HCT116 (cell line): ENCODE results near the gene NCAPG2.

Experiments used
- CBX3 ChIP-seq: IDR thresholded peaks from 2 replicates; pipeline ENCODE4 v1.6.1; 2012; ENCODE audit warnings: low read depth
- CTCF ChIP-seq, 3 experiments: fragments of 200-600 bp in 1 of 3; sonication (generic) in 1 of 3; IDR thresholded peaks in 2 of 3; conservative IDR thresholded peaks in 1 of 3; 2 replicates each; pipeline ENCODE4 v1.5.1; 2012 to 2017; ENCODE audit warnings: low read depth in 2 of 3, low read length in 2 of 3, antibody characterized with exemption in 1 of 3, borderline replicate concordance in 1 of 3, control low read depth in 1 of 3, mild to moderate bottlenecking in 1 of 3, mixed read lengths in 1 of 3, mixed run types in 1 of 3, moderate library complexity in 1 of 3; ENCODE audit not compliant: insufficient read depth in 1 of 3
- ELF1 ChIP-seq: IDR thresholded peaks from 2 replicates; pipeline ENCODE4 v1.6.1; 2012; ENCODE audit warnings: low read depth, borderline replicate concordance
- EZH2 ChIP-seq: fragments of 200-600 bp; sonication (generic); IDR thresholded peaks from 2 replicates; pipeline ENCODE4 v1.6.1; 2017; ENCODE audit warnings: antibody characterized with exemption, mixed run types
- EZH2phosphoT487 ChIP-seq: fragments of 200-600 bp; IDR thresholded peaks from 2 replicates; pipeline ENCODE4 v1.6.1; 2018; ENCODE audit warnings: antibody characterized with exemption, borderline replicate concordance
- FOSL1 ChIP-seq: IDR thresholded peaks from 2 replicates; pipeline ENCODE4 v1.6.1; 2012; ENCODE audit warnings: low read depth
- MAX ChIP-seq: IDR thresholded peaks from 2 replicates; pipeline ENCODE4 v1.6.1; 2012
- POLR2A ChIP-seq: IDR thresholded peaks from 2 replicates; pipeline ENCODE4 v1.7.0; 2011; ENCODE audit warnings: borderline replicate concordance; ENCODE audit not compliant: insufficient read depth, insufficient read length; ENCODE audit errors: extremely low read depth
- POLR2AphosphoS5 ChIP-seq: IDR thresholded peaks from 2 replicates; pipeline ENCODE4 v1.6.1; 2011; ENCODE audit warnings: mild to moderate bottlenecking, low read depth, low read length, moderate library complexity
- REST ChIP-seq: IDR thresholded peaks from 2 replicates; pipeline ENCODE4 v1.6.1; 2012; ENCODE audit warnings: low read depth
- ZFX ChIP-seq: fragments of 450-650 bp; IDR thresholded peaks from 2 replicates; pipeline ENCODE4 v1.6.1; 2017

- TF ChIP-seq REST (no peak), CTCF (IDR thresholded peaks at IDR 0.05 in 2 of 3, conservative IDR thresholded peaks at IDR 0.05 in 1 of 3; ENCODE audit: borderline replicate concordance in 1 of 3, insufficient read depth in 1 of 3, low read depth in 2 of 3, low read length in 2 of 3) (no peak), MAX (no peak), FOSL1 (0 out of 2 replicates have a peak, but pooled peaks have one; percentile 26), EZH2 (no peak), EZH2phosphoT487 (no peak), POLR2AphosphoS5 (no peak), ELF1 (no peak), POLR2A (no peak), CBX3 (no peak), ZFX (no peak)
These were observed 55.3 kb downstream of the NCAPG2 start for GRCh38 chr7:158649279-158649678.
